Caki2 (cell line): ENCODE results near the gene LGALS9B. TPM values are rescaled to one million over a fixed set of nuclear protein-coding genes. Genes with fewer than 3 reads are reported as not detected.
"Not testable (repeated sequence)": the region's sequence is repeated elsewhere in the genome, so short reads cannot be mapped to it uniquely, and the experiment has no call there.

ENCODE experiments used
- DNase-seq: peaks from one replicate; pipeline ENCODE4 v3.0.0-alpha.2; 2015; ENCODE audit warnings: low read depth
- in situ Hi-C: cut with HindIII; loops from 2 replicates; pipeline ENCODE4 v1.10.0; 2016; ENCODE audit warnings: low sequenced_read_pairs, low pct_unique_long_range_greater_than_20kb, mixed read lengths
- total RNA-seq: library from RNA; depleted of rRNA; stranded (reverse); fragments of >200 nt; shearing (Covaris generic); gene quantifications from 2 replicates; pipeline ENCODE4 v1.2.3, GENCODE V29; 2014; ENCODE audit warnings: low replicate concordance; rRNA removed

The LGALS9B gene
- total RNA-seq, result 0.54 and 0.67 TPM in 2 replicates

- in situ Hi-C loops, result not testable (repeated sequence)
These were observed at the start of gene LGALS9B for GRCh38 chr17:20467447-20467846. TSS of gene LGALS9B (minus strand) at chr17:20467539. CDS start at chr17:20467470, 69 bp downstream.

DNA sequence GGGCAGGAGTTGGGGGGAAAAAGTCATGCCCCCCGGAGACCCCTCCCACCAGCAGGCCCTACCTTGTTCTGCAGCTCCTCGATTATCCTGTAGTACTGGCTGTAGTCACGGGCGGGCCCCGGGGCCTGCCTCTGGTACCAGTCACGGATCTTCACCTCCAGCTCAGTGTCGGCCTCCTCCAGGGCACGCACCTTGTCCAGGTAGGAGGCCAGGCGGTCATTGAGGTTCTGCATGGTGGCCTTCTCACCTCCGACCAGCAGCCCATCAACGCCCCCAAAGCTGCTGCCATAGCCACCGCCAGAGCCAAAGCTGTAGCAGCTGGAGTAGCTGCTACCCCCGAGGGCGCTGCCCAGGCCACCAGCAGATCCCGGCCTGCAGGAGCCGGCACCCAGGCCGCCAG, 49.6 kb upstream of the LGALS9B start:
- in situ Hi-C loops, DNase-seq: not testable (repeated sequence)

More at GRCh38 chr17:20467447-20467846, at the start of gene LGALS9B:
- DNase-seq, result not testable (repeated sequence)

DNA sequence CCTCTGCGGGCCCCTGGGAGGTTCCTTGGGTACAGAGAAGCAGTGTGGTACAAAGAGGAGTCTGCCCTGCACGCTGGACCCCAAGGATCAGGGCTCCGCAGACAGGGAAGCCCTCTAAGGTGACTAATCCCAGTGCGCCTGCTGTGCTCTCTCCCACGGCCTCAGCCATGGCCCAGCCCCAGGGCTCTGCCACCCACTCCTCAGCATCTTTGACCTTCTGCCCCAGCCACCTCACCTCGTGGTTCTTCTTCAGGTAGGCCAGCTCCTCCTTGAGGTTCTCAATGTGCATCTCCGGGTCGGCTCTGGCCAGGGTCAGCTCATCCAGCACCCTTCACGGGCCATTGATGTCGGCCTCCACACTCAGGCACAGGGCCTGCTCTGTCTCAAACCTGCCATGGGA, 47.8 kb upstream of the LGALS9B start:
- in situ Hi-C loops, DNase-seq: not testable (repeated sequence)

GRCh38 chr17:20513539-20513938, 46.2 kb upstream of the LGALS9B start:
- in situ Hi-C loops, DNase-seq: not testable (repeated sequence)

GRCh38 chr17:20512378-20512777, 45.0 kb upstream of the LGALS9B start:
- DNase-seq, in situ Hi-C loops: not testable (repeated sequence)

DNA sequence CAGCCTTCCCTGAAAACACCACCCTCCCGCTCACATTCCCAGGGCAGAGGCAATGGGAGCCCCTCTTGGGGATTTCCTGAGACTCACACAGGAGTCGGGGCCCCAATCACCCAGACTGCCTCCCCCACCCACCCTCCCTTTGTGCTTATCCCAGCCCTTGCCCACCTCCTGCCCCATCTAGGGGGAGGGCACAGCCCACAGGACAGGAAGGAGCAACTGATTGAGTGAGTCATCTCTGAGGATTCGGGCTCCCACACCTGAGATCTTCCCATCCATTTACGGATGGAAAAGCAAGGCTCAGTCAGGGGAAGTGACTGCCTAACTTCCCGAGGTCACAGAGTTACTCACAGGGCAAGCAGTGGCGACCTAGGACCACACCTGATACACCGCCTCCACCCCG, 44.4 kb upstream of the LGALS9B start:
- DNase-seq, in situ Hi-C loops: not testable (repeated sequence)

GRCh38 chr17:20505333-20505732, 38.0 kb upstream of the LGALS9B start:
- DNase-seq, in situ Hi-C loops: not testable (repeated sequence)

GRCh38 chr17:20504388-20505066, 37.2 kb upstream of the LGALS9B start:
- in situ Hi-C loops, DNase-seq: not testable (repeated sequence)

DNA sequence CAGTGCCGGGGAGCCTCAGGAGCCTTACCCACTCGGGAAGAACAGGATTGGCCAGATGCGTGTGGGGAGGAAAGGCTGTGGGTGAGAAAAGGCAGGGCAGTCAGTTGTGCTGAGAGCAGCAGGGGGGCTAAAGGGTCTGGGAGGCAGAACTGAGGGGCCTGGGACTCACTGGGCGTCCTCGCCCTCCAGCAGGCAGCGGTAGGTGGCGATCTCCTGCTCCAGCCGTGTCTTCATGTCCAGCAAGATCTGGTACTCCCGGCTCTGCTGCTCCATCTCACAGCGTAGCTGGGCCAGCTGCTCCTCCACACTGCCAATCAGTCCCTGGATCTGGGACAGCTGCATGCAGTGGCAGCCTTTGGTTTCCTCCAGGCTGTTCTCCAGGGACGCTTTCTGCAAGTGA, 34.6 kb upstream of the LGALS9B start:
- DNase-seq, in situ Hi-C loops: not testable (repeated sequence)

DNA sequence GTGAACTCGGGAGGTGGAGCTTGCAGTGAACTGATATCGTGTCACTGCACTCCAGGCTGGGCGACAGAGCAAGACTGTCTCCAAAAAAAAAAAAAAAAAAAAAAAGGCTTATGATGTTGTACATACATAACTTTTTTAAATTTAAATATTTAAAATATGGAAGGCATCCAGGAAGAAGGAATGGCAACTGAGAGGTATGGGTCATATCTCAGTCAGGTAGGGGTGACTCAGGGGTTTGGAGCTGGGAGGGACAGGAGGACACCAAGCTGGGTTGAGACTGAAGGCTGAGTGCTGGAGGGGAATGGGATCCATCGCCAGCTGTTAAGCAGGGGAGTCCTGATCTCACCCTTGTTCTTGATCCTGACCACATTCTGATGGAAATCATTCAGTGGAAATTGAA, 33.0 kb upstream of the LGALS9B start:
- DNase-seq, in situ Hi-C loops: not testable (repeated sequence)

- in situ Hi-C loops, DNase-seq: not testable (repeated sequence)
These were observed 28.1 kb upstream of the LGALS9B start for GRCh38 chr17:20495420-20495819.

DNA sequence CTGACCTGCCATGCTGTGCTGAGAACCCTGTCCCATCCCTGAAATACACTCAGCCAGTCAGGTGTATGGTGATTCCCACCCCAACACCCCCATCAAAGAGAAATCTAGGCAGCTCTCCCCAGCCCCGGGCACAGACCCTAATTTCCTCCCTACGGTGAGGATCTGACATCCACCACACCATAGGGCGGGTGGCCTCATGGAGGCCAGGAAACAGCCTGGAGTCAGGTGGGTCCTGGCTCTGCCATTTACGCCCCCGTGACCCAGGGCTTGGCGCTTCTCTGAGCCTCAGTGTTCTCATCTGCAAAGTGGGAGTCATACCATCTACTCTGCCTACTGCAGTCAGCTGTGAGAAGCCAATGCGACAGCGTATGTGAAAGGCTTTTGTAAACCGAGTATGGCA, 27.4 kb upstream of the LGALS9B start:
- DNase-seq, in situ Hi-C loops: not testable (repeated sequence)

- in situ Hi-C loops, result not testable (repeated sequence)
These were observed 26.8 kb upstream of the LGALS9B start for GRCh38 chr17:20494147-20494546.

GRCh38 chr17:20492971-20493370, 25.6 kb upstream of the LGALS9B start:
- in situ Hi-C loops, DNase-seq: not testable (repeated sequence)

More at GRCh38 chr17:20494147-20494546, 26.8 kb upstream of the LGALS9B start:
- not testable (repeated sequence) for DNase-seq

DNA sequence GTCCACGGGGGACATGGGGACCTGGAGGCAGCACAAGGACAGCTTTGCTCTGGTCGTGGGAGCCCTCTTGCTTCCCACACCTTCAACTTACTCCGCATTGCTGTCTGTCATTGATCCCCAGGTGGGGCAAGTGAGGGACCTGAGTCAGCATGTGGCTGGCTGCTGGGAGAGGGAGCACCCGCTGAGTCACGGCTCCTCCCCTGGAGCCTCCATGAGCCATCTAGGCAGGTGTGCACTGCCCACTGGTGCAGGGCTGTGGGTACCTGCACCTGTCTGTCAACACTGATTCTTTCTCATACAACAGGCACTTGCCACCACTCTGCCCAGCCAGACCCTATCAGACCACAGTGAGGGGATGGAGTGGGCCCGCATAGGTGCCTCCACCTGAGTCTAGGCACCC, 24.8 kb upstream of the LGALS9B start:
- DNase-seq, in situ Hi-C loops: not testable (repeated sequence)

DNA sequence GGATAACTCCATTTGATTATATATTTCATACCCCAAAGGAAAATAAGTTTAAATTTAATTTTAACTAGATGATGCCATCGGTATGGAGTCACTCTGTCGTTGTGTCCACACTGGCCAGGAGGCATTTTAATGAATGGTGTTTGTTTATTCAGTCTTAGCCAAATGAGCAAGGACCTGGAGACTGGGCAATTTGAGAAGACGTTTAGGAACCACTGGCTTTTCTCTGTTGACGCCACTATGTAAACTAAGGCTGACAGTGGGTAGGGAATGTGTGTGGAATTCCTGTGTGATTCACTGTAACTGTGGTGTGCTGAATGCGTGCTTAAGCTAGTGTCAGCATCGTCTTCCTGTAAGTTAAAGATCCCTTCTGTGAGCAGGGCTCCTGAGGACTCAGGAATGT, 17.6 kb upstream of the LGALS9B start:
- in situ Hi-C loops, result not testable (repeated sequence)
- peak; percentile 9 for DNase-seq

GRCh38 chr17:20479889-20480591, 12.7 kb upstream of the LGALS9B start:
- in situ Hi-C loops, DNase-seq: not testable (repeated sequence)

GRCh38 chr17:20477398-20478071, 10.2 kb upstream of the LGALS9B start:
- DNase-seq, in situ Hi-C loops: not testable (repeated sequence)
